HG03095 (cell line): ENCODE measurements around the gene DUSP9.
"Not testable (repeated sequence)": the region's sequence is repeated elsewhere in the genome, so short reads cannot be mapped to it uniquely, and the experiment has no call there.

ENCODE experiments used
- ATAC-seq: cut with Tn5 transposase; IDR thresholded peaks from one replicate; pipeline ENCODE4 v1.9.1; 2021; ENCODE audit warnings: moderate library complexity; ENCODE audit not compliant: unreplicated experiment

DUSP9 gene

DNA sequence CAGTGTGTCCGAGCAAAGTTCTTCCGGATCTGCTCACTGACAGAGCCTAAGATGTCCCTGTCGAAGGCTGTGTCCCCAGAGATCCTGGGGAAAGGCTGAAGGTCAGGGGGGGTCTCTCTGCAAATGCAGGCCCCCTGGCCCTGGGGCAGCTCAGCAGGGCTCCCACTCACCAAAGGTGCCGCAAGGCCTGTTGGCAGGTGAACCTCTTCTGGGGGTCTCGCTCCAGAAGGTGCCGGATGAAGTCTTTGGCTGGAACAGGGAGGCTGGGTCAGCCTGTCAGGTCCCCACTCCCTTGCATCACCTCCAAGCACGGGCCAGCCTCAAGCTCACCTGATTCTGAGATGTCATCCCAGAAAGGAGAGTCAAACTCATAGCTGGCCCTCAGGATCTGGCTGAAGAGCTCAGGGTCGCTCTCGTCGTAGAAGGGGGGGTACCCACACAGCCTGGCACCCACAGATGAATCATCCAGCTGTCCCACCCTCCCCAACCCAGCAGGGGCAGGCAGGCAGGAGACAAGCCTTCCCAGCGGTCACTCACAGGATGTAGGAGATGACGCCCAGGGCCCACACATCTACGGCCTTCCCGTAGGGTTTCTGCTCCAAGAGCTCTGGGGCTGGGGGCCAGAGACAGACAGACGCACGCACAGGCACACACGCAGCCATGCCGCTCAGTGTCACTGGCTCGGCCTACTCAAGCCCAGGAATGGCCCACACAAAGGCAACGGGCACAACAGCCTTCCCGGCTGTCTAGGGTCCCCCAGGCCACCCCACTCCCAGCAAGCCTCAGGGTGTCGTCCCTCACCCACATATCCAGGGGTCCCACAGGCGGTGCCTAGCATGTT, 24.0 kb downstream of the DUSP9 start:
- no peak for ATAC-seq

- no peak for ATAC-seq
These were observed 24.9 kb downstream of the DUSP9 start for GRCh38 chrX:153671589-153672530.

- ATAC-seq: no peak
These were observed 25.8 kb downstream of the DUSP9 start for GRCh38 chrX:153672531-153673427.

DNA sequence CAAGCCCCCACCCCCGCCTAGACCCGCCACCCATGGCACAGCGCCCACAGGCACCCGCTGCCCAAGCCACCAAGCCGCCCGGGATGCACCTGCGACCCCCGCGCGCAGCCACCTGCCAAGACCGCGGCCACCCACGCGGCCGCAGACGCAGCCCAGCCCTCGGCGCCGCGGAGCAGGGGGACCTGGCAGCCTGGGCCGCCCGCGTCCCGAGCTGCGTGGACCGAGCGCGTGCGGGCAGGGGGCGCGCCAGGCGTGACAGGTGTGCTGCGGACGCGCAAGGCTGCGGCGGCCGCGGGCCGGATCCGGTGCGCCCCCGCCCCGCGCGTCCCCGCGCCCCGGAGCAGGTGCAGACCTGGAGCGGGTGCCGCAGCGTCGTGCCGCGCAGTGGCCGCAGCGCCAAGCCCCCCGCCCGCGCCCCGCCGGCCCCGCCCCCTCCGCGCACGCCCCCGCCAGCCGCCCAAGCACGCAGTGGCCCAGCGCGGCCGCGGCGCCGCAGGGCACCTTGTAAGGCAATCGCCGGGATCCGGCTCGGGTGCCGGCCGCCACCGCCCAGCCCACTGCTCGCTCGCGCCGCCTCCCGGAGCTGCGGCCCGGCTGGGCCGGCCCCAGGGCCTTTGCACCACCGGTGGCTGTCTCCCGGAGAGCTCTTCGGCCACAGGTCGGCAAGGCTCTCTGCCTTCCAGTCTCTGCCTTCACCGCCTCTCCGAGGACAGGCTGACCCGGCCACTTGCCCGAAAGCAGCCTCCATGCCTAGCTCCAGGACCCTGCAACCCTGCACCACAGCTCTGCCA, 26.6 kb downstream of the DUSP9 start, which contains the start of gene PNCK:
Gene PNCK (minus strand): TSS at position 386 of the 791 bp plus-strand sequence. CDS start 737 bp downstream, outside the sequence.
- no peak for ATAC-seq

DNA sequence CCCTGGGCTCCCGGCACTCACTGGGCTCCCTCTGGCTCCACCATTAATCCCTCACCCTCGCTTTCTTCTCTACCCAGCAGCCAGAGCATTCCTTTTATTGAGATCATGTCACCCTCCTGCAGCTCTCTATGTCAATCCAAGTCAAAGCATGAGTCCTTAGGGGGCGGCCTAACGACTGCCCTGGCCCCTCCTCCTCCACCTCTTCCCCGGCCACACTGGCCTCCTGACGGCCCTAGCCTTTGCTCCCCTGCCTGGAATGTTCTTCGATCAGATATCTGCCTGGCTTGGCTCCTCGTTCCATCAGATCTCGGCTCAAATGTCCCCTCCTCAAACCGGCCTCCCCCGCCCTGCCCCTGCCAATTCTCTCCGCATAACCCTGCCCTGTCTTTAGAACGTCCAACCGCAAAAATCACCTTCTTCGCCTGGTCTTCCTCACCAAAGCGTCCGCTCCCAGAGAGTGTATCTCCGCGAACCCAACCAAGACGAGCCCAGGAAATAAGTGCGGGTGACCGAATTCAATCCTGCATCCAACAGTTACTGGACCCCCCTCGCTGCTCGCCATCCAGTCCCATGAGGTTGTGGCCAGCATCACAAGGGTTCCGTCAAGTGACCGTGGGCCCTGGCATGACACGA, 27.3 kb downstream of the DUSP9 start:
- ATAC-seq: no peak

- ATAC-seq: no peak
These were observed 34.2 kb downstream of the DUSP9 start for GRCh38 chrX:153681175-153681574.

DNA sequence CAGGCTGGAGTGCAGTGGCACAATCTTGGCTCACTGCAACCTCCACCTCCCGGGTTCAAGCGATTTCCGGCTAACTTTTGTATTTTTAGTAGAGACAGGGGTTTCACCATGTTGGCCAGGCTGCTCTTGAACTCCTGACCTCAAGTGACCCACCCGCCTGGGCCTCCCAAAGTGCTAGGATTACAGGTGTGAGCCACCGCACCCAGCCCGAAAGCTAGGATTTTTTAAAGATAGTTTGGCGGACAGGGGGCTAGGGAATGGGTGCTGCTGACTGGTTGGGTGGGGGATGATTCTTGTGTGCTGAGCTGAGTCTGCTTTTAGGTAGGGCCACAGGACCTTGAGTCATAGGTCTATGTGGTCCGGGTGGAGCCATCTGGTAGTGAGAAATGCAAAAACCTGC, 36.5 kb downstream of the DUSP9 start:
- ATAC-seq: not testable (repeated sequence)

GRCh38 chrX:153684467-153685155, 37.6 kb downstream of the DUSP9 start:
- ATAC-seq: no peak

- ATAC-seq: no peak
These were observed 38.1 kb downstream of the DUSP9 start for GRCh38 chrX:153685156-153685536.

DNA sequence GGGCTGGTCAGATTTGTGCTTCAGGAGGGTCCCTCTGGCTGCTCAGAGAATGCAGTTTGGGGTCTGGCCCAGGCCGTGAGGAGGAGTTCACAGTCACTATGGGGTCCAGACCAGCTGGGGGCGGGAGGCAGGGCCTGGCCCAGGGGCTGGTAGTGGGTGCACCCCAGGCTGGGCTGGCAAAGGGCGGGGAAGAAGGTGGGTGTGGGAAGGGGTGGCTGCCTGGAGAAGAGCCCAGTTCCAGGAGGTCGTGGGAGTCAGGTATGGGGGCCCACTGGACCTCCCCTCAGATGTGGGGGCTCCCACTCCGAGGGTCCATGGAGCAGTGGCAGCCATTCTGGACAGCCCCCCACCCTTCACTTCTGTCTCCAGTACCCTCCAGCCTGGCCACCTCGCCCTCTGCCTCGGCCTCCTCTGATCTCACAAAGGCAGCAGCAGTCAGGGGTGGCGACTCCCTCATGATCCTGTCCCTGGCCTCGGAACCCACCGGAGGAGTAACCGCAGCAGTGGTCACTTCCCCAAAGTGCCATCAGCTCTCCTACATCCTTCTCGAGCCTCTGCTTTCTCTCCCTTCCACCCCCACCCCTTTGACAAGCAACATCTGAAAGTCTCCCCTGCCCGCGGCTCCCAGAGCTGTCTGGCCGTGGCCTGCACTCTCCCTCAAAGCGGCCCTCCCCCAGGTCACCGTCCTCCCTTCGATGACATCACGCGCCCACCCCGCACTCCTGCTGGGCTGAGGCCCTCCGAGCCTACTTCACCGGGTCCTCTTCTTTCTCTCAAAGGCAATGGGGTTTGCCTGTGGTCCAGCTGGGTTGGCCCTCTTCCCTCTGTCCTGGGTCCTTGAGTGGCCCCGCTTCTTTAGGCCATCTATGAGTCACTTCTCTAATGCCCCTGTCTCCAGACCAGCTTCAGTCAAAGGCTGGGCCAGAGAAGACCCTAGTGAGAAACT, 39.0 kb downstream of the DUSP9 start:
- no peak for ATAC-seq

GRCh38 chrX:153686711-153687110, 39.7 kb downstream of the DUSP9 start:
- no peak for ATAC-seq

- no peak for ATAC-seq
These were observed 40.4 kb downstream of the DUSP9 start, which contains the start of gene SLC6A8 for GRCh38 chrX:153687121-153688039. Gene SLC6A8, plus strand, starts transcription at chrX:153687926. Its CDS starts 649 bp downstream, at chrX:153688575.

DNA sequence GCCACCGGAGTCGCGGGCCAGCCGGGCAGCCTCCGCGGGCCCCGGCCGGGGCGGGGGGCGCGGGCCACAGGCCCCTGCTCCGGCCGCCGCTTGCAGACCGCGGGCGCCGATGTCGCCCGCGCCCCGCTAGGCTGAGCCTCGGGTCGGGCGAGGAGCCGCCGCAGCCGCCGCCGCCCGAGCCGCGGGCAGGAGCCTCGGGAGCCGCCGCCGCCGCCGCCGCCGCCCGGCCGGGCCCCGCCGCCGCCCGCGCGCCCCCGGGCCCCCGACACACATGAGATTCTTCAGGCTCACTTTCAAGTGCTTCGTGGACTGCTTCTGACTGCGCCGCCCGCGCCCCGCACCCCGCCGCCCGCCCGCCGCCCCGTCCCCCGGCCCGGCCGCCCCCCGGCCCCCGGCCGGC, 41.1 kb downstream of the DUSP9 start:
- ATAC-seq: no peak

- no peak for ATAC-seq
These were observed 41.5 kb downstream of the DUSP9 start for GRCh38 chrX:153688506-153688905.

DNA sequence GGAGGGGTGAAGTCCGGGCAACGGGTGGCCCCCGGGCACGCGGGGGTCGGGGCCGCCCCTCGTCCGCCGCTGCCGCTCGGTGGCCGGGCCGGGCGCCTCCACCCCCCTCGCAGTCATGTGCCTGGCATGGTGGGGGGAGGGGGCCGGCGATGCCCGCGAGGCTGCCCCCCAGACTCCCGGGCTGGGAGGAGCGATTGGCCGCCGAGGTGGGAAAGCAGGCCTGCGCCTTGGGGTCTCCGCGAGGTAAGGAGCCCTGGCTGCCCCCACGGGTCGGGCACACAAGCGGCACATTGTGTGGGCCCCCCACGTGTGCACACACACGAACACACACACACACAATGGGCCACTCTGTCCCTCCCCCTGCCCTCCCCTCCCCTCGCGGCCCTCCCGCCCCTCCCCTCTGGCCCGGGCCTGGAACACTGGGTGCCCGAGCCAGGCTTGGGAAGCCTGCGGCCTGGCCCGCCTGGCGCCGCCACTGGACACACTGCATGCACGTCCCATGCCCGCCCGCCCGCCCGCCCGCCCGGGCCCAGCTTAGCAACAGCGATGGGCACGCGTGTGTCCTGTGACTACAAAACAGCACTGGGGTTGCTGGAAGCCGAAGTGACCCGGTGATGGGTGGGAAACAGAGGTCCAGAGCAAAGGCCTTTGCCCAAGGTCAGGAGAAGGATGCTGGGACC, 42.0 kb downstream of the DUSP9 start:
- ATAC-seq: no peak
